Lower leg skin (tissue), 4 donors: ENCODE results near the gene PFKFB1. TPM values are rescaled to one million over a fixed set of nuclear protein-coding genes. Genes with fewer than 3 reads are reported as not detected.

Source experiments
- DNase-seq, 2 donors: peaks; one replicate each; pipeline ENCODE4 v3.0.0-alpha.2; 2019; ENCODE audit warnings: low spot score in 2 of 2
- H3K4me3 ChIP-seq: fragments of 200-600 bp; sonication (generic); 2 replicates; pipeline ENCODE4 v1.5.1; 2017; ENCODE audit warnings: mild to moderate bottlenecking, low read depth; ENCODE audit not compliant: poor library complexity, severe bottlenecking
- POLR2A ChIP-seq, 2 donors: fragments of 450-650 bp; IDR thresholded peaks; one replicate each; pipeline ENCODE4 v1.6.1; 2016 to 2017; ENCODE audit warnings: antibody characterized with exemption in 2 of 2, mild to moderate bottlenecking in 1 of 2, moderate library complexity in 1 of 2
- WGBS, 2 donors: methylation state at CpG; one replicate each; pipeline ENCODE4 v1.1.5; 2018; 5-methylcytosine and 5-hydroxymethylcytosine counted together
- intact Hi-C: fragments of 100-400 bp; cut with DNase I; formaldehyde crosslinking; loops from one replicate; pipeline ENCODE4 v1.15.0; 2023; ENCODE audit warnings: low total_unique reads
- total RNA-seq, 4 donors: library from RNA; depleted of rRNA; stranded (reverse); fragments of >200 nt; gene quantifications; one replicate each; pipeline ENCODE4 v1.1.0, GENCODE V29; 2016
- TF ChIP-seq, protein P1 (sequence below), 3 donors: fragments of 450-650 bp; IDR thresholded peaks; one replicate each; pipeline ENCODE4 v1.5.1; 2016; ENCODE audit warnings: antibody characterized with exemption in 3 of 3, mild to moderate bottlenecking in 3 of 3, moderate library complexity in 2 of 3

The PFKFB1 gene
- total RNA-seq, 4 donors from 2014 or later = 0.19 to 0.52 (median 0.42) TPM; not detected in 1

DNA sequence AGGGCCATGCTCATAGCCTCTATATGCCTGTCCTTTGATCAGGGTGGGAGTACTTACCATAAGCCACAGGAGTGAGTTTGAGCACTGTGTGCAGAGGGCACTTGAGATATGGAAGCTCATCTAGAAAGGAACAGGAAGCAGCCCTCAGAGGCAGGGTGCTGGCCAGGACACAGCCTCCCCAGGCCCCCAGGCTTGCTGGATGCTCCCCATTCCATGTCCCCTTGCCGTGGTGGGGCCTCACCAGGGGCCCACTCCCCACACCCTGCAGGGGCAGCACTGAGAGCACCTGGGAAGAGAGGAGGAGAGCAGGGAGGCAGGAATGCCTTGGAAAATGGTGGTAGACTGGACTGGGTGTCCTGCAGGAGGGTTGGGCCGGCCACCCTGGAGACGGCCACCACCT is 59.1 kb downstream of the PFKFB1 start:
- H3K4me3 ChIP-seq = no peak overlapping the region
- DNase-seq = no peak
- 75 to 90% methylated on average over 2 to 3 of the region's 3 CpGs for WGBS, 2 donors
- intact Hi-C loops = no loop called here
- TF ChIP-seq POLR2A (IDR thresholded peaks at IDR 0.05) = no peak
- TF ChIP-seq, protein P1, sequence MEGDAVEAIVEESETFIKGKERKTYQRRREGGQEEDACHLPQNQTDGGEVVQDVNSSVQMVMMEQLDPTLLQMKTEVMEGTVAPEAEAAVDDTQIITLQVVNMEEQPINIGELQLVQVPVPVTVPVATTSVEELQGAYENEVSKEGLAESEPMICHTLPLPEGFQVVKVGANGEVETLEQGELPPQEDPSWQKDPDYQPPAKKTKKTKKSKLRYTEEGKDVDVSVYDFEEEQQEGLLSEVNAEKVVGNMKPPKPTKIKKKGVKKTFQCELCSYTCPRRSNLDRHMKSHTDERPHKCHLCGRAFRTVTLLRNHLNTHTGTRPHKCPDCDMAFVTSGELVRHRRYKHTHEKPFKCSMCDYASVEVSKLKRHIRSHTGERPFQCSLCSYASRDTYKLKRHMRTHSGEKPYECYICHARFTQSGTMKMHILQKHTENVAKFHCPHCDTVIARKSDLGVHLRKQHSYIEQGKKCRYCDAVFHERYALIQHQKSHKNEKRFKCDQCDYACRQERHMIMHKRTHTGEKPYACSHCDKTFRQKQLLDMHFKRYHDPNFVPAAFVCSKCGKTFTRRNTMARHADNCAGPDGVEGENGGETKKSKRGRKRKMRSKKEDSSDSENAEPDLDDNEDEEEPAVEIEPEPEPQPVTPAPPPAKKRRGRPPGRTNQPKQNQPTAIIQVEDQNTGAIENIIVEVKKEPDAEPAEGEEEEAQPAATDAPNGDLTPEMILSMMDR (IDR thresholded peaks at IDR 0.05) = no peak

DNA sequence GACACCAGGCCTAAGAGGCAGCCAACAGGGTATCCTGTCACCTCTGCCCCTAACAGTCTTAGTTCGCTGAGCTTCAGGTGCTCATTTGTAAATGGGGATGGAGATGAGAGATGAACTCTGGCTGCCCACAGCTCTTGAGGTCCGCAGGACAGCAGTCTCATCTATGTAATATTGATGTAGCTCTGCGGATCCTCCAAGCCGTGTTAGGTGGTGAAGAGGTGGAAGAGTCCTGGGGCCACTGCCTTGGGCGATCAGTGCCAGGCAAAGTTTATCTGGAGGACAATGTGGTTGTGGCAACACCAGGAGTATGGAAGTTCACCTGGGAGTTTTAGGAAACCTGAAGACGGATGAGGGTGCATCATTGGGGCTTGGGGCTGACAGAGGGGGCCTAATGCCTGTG is 59.9 kb downstream of the PFKFB1 start:
- intact Hi-C loops = no loop called here
- H3K4me3 ChIP-seq = no peak overlapping the region
- WGBS, 2 donors = 79 to 82% methylated on average over 6 of the region's 6 CpGs
- no peak for DNase-seq
- TF ChIP-seq, protein P1 (IDR thresholded peaks at IDR 0.05) = no peak
- TF ChIP-seq POLR2A (IDR thresholded peaks at IDR 0.05) = no peak

DNA sequence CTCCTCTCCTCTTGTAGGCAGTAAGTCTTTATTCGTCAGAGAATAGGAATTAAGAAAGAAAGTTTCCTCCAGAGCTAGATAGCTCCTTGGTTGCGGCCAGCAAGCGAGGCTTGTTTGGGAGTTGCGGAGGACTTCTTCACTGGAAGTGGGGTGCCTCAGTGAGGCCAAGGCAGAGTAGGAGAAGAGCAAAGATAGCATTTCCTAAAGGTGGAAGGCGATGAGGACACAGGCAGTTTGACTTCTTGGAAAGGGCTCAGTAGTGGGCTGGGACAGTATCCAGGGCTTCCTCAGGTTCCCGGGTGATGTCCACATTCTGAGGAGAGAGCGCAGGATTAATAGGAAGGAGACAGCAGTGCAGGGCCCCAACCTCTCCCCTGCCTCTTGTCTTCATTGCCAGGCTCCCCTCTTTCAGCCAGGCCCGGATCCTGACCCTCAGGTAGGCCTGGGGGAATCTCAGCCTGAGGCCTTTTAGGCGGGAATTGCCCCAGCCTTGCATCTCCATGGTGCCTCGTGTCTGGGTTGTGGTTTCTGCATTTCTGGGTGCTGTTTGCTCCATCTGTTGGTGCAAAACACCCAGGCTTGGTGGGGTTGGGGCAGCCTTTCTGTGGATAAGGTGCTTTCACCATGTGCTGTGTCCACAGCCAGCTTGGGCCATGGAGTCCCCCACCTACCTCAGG is 60.7 kb downstream of the PFKFB1 start:
- no peak for TF ChIP-seq POLR2A (IDR thresholded peaks at IDR 0.05)
- TF ChIP-seq, protein P1 (IDR thresholded peaks at IDR 0.05) = no peak
- intact Hi-C loops = no loop called here
- 72 to 84% methylated on average over 10 of the region's 10 CpGs for WGBS, 2 donors
- H3K4me3 ChIP-seq = no peak overlapping the region
- no peak for DNase-seq

DNA sequence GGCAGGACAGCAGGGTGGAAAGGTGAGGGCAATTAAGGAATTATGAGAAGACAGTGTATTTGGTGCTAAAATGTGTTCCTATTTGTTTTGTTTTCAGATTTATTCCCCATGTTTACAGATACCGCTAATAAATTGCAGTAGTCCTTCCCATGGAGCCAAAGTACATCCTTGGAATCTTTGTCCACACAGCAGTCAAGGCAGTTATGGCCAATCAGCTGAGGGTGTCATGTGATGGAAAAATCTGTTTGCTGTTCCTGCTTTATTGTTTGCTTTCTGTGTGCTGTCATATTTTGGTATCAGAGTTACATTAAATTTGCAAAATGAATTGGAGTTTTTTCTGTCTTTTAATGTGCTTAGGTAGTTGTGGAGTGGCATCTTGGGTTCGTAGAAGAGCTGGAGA is 62.9 kb downstream of the PFKFB1 start:
- no peak for TF ChIP-seq POLR2A (IDR thresholded peaks at IDR 0.05)
- TF ChIP-seq, protein P1 (IDR thresholded peaks at IDR 0.05) = no peak
- intact Hi-C loops = no loop called here
- no peak for DNase-seq
- WGBS, 2 donors = 75 to 88% methylated on average over 2 of the region's 2 CpGs
- no peak overlapping the region for H3K4me3 ChIP-seq

DNA sequence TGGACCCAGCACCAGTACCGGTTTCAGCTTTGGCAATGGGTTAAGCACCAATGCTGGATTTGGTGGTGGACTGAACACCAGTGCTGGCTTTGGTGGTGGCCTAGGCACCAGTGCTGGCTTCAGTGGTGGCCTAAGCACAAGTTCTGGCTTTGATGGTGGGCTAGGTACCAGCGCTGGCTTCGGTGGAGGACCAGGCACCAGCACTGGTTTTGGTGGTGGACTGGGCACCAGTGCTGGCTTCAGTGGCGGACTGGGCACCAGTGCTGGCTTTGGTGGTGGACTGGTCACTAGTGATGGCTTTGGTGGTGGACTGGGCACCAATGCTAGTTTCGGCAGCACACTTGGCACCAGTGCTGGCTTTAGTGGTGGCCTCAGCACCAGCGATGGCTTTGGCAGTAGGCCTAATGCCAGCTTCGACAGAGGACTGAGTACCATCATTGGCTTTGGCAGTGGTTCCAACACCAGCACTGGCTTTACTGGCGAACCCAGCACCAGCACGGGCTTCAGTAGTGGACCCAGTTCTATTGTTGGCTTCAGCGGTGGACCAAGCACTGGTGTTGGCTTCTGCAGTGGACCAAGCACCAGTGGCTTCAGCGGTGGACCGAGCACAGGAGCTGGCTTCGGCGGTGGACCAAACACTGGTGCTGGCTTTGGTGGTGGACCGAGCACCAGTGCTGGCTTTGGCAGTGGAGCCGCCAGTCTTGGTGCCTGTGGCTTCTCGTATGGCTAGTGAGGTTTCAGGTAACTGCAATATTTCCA is 63.5 kb downstream of the PFKFB1 start:
- intact Hi-C loops = no loop called here
- H3K4me3 ChIP-seq = no peak overlapping the region
- no peak for DNase-seq
- 90 to 98% methylated on average over 10 to 17 of the region's 17 CpGs for WGBS, 2 donors
- TF ChIP-seq, protein P1 (IDR thresholded peaks at IDR 0.05) = no peak
- TF ChIP-seq POLR2A (IDR thresholded peaks at IDR 0.05) = no peak
